GM19099 (cell line): ENCODE measurements around the gene TMCC3.

Experiments used
- POLR2A ChIP-seq: IDR thresholded peaks from 3 replicates; pipeline ENCODE4 v1.6.1; 2011; ENCODE audit warnings: low read depth; ENCODE audit not compliant: insufficient read length; ENCODE audit errors: extremely low read depth

TMCC3 gene

GRCh38 chr12:94599189-94599588, 51.2 kb downstream of the TMCC3 start:
- TF ChIP-seq POLR2A = no peak

GRCh38 chr12:94597268-94597667, 53.1 kb downstream of the TMCC3 start:
- no peak for TF ChIP-seq POLR2A

GRCh38 chr12:94596596-94596995, 53.8 kb downstream of the TMCC3 start:
- TF ChIP-seq POLR2A = no peak

GRCh38 chr12:94595152-94595551, 55.2 kb downstream of the TMCC3 start:
- no peak for TF ChIP-seq POLR2A

GRCh38 chr12:94594443-94594825, 55.9 kb downstream of the TMCC3 start:
- TF ChIP-seq POLR2A = no peak

GRCh38 chr12:94593822-94594442, 56.4 kb downstream of the TMCC3 start:
- no peak for TF ChIP-seq POLR2A

GRCh38 chr12:94592080-94592479, 58.3 kb downstream of the TMCC3 start:
- TF ChIP-seq POLR2A = no peak

GRCh38 chr12:94590428-94590827, 59.9 kb downstream of the TMCC3 start:
- no peak for TF ChIP-seq POLR2A

GRCh38 chr12:94589591-94590001, 60.8 kb downstream of the TMCC3 start:
- no peak for TF ChIP-seq POLR2A

- no peak for TF ChIP-seq POLR2A
Measured at GRCh38 chr12:94588346-94588745, 62.0 kb downstream of the TMCC3 start.

- no peak for TF ChIP-seq POLR2A
Measured at GRCh38 chr12:94587266-94588241, 62.8 kb downstream of the TMCC3 start.

GRCh38 chr12:94586589-94587259, 63.6 kb downstream of the TMCC3 start:
- no peak for TF ChIP-seq POLR2A

- no peak for TF ChIP-seq POLR2A
Measured at GRCh38 chr12:94585626-94586025, 64.7 kb downstream of the TMCC3 start.

- no peak for TF ChIP-seq POLR2A
Measured at GRCh38 chr12:94584377-94584776, 66.0 kb downstream of the TMCC3 start.

GRCh38 chr12:94582591-94582990, 67.8 kb downstream of the TMCC3 start:
- no peak for TF ChIP-seq POLR2A

GRCh38 chr12:94575645-94576403, 74.5 kb downstream of the TMCC3 start:
- TF ChIP-seq POLR2A = no peak

GRCh38 chr12:94575024-94575423, 75.3 kb downstream of the TMCC3 start:
- no peak for TF ChIP-seq POLR2A
